Activated CD4-positive, alpha-beta T cell treated with anti-CD3 and anti-CD28 coated beads for 36 hours (primary cell): Measurements from ENCODE around the gene EDARADD. TPM values are rescaled to one million over a fixed set of nuclear protein-coding genes. Genes with fewer than 3 reads are reported as not detected.
A peak's percentile ranks its signal among the peaks of the same experiment; 100 is the strongest.
"Not testable (repeated sequence)": the region's sequence is repeated elsewhere in the genome, so short reads cannot be mapped to it uniquely, and the experiment has no call there.

Experiments
- ATAC-seq: fragments of 200-7000 bp; cut with Tn5 transposase; one replicate; pipeline ENCODE4 v1.10.0; 2021; ENCODE audit warnings: mild to moderate bottlenecking, moderate library complexity
- CTCF ChIA-PET: fragments of 350-600 bp; sonication (Branson Sonifier 250); formaldehyde crosslinking; loops from one replicate; lab custom pipeline; 2021; ENCODE audit warnings: antibody characterized with exemption; lab: Charles Lee
- POLR2A ChIA-PET: fragments of 350-600 bp; sonication (Branson Sonifier 250); formaldehyde crosslinking; loops from one replicate; lab custom pipeline; 2021; ENCODE audit warnings: antibody characterized with exemption, inconsistent platforms; lab: Charles Lee
- DNase-seq: peaks from one replicate; pipeline ENCODE4 v3.0.0-alpha.2; 2020
- H3K27ac Mint-ChIP-seq: one replicate; pipeline ENCODE4 v1.8.0; 2021; ENCODE audit warnings: mixed read lengths
- H3K27me3 Mint-ChIP-seq: one replicate; pipeline ENCODE4 v1.8.0; 2021; ENCODE audit warnings: mixed read lengths
- H3K36me3 Mint-ChIP-seq: one replicate; pipeline ENCODE4 v1.8.0; 2021; ENCODE audit warnings: low read depth, mixed read lengths
- H3K4me1 Mint-ChIP-seq: one replicate; pipeline ENCODE4 v1.8.0; 2021; ENCODE audit warnings: mixed read lengths
- H3K4me3 Mint-ChIP-seq: one replicate; pipeline ENCODE4 v1.8.0; 2021; ENCODE audit warnings: mild to moderate bottlenecking, moderate library complexity, mixed read lengths
- H3K9me3 Mint-ChIP-seq: one replicate; pipeline ENCODE4 v1.8.0; 2021; ENCODE audit warnings: low read depth, mixed read lengths
- intact Hi-C, 2 experiments: fragments of 100-400 bp; cut with DNase I in 1 of 2; cut with micrococcal nuclease in 1 of 2; formaldehyde crosslinking; loops; one replicate each; pipeline versions ENCODE4 v1.14.2 to v1.15.1; 2022 to 2024; cut with DNase I, micrococcal nuclease
- total RNA-seq, 2 experiments: library from RNA; stranded (reverse); gene quantifications; one replicate each; pipeline ENCODE4 v1.2.3, GENCODE V29; 2021

EDARADD gene
- total RNA-seq, 2 experiments from 2014 or later = 2.8 to 4.5 TPM

GRCh38 chr1:236504338-236504737 is 110.3 kb downstream of the EDARADD start:
- H3K4me1 Mint-ChIP-seq = peaks cover 25% of the 10 kb centered on the region
- ATAC-seq, H3K27ac Mint-ChIP-seq, H3K36me3 Mint-ChIP-seq, DNase-seq, POLR2A ChIA-PET, intact Hi-C loops, H3K4me3 Mint-ChIP-seq, H3K9me3 Mint-ChIP-seq, H3K27me3 Mint-ChIP-seq: not testable (repeated sequence)
- CTCF ChIA-PET = interaction anchor here (1.1 kb wide), 1 partner anchor 18 kb away, joined by 3 read pairs; no protein-coding TSS in a partner anchor

- Mint-ChIP-seq H3K36me3 (no peaks in the 10 kb centered on the region), H3K9me3 (no peaks in the 10 kb centered on the region), H3K27ac (no peak overlapping the region), H3K4me1 (peaks cover 26% of the 10 kb centered on the region), H3K27me3 (no peaks in the 10 kb centered on the region), H3K4me3 (no peak overlapping the region)
- ATAC-seq = peak; percentile 57
- POLR2A ChIA-PET = no interaction called here
- CTCF ChIA-PET = interaction anchor here (0.7 to 1.4 kb wide), 2 partner anchors 10 to 18 kb away, joined by 3 to 6 read pairs; no protein-coding TSS in a partner anchor
- no peak for DNase-seq
- intact Hi-C loops = loop anchor here in 1 of 2 experiments (5.0 kb wide), 1 partner anchor 55 kb away; no protein-coding TSS in a partner anchor
Measured at GRCh38 chr1:236507022-236507700, 113.1 kb downstream of the EDARADD start.

GRCh38 chr1:236508593-236509027 is 114.5 kb downstream of the EDARADD start:
- intact Hi-C loops = loop anchor here in 1 of 2 experiments (5.0 kb wide), 1 partner anchor 56 kb away; no protein-coding TSS in a partner anchor
- H3K9me3 Mint-ChIP-seq = no peaks in the 10 kb centered on the region
- no peaks in the 10 kb centered on the region for H3K36me3 Mint-ChIP-seq
- ChIA-PET POLR2A (no interaction called here), CTCF (interaction anchor here (1.4 to 1.9 kb wide), 2 partner anchors 9 to 12 kb away, joined by 4 to 6 read pairs; no protein-coding TSS in a partner anchor)
- H3K4me1 Mint-ChIP-seq = peaks cover 16% of the 10 kb centered on the region
- H3K27me3 Mint-ChIP-seq = no peaks in the 10 kb centered on the region
- ATAC-seq = peak; percentile 52
- H3K27ac Mint-ChIP-seq = peak overlapping the region; percentile 71
- no peak for DNase-seq
- no peak overlapping the region for H3K4me3 Mint-ChIP-seq

DNA sequence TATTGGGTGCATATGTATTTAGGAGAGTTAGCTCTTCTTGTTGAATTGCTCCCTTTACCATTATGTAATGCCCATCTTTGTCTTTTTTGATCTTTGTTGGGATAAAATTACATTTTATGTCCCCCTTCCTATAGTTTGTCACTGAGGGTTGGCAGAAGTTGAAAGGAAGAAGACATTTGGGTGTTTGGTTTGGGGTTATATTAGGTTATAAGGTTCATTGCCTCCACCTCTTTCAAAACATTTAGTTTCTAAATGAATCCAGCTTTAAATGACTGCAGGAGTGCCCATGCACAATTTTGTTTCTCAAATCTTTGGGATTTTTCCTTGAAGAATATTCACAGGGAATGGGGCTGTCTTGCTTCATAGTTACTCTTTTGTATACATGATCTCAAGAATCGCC is 115.1 kb downstream of the EDARADD start:
- ChIA-PET CTCF (interaction anchor here (1.0 to 1.9 kb wide), 2 partner anchors 12 to 17 kb away, joined by 3 to 4 read pairs; no protein-coding TSS in a partner anchor), POLR2A (no interaction called here)
- intact Hi-C loops = loop anchor here in 1 of 2 experiments (5.0 kb wide), 1 partner anchor 57 kb away; no protein-coding TSS in a partner anchor
- H3K36me3 Mint-ChIP-seq = no peaks in the 10 kb centered on the region
- H3K27ac Mint-ChIP-seq = no peak overlapping the region
- H3K9me3 Mint-ChIP-seq = no peaks in the 10 kb centered on the region
- H3K4me3 Mint-ChIP-seq = no peak overlapping the region
- no peak for DNase-seq
- no peaks in the 10 kb centered on the region for H3K27me3 Mint-ChIP-seq
- peaks cover 16% of the 10 kb centered on the region for H3K4me1 Mint-ChIP-seq
- ATAC-seq = no peak

DNA sequence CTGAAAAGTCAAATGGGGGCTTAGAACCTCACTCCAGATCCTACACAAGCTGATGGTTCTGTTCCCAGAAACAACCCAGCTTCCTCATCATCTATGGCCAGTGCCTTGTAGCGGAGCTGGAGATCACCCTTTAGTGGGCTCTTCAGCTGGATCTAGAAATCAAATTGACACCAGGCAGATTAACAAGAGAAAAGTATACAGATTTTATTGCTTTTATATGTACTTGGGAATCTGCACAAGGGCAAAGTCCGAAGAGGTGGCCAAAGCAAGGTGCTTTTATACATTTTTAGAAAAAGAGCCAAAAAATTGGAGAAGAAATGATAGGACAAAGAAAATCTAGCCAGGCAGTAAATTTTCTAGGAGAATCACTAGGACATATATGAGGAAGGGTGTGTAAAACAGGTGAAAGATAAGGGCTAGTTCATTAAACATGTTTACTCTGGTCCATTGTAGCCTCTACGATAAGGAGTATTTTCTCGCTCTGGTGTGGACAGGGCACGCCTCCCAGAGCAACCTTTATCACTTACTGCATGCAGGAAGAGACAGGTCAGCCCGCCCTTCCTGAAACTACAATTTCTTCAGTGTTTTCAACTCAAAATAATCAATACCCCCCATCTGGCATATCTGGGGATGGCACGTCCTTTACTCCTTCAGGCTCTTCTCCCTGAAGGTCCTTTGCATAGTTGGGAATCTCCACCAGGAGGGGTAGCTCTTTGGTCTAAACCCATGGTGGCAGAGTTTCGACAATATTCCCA is 115.7 kb downstream of the EDARADD start:
- DNase-seq (no peak), ATAC-seq (no peak)
- Mint-ChIP-seq H3K36me3 (no peaks in the 10 kb centered on the region), H3K4me3 (no peak overlapping the region), H3K27me3 (no peaks in the 10 kb centered on the region), H3K9me3 (no peaks in the 10 kb centered on the region), H3K4me1 (peaks cover 16% of the 10 kb centered on the region), H3K27ac (no peak overlapping the region)
- ChIA-PET CTCF (interaction anchor here (1.0 to 1.9 kb wide), 2 partner anchors 11 to 18 kb away, joined by 3 to 4 read pairs; no protein-coding TSS in a partner anchor), POLR2A (no interaction called here)
- intact Hi-C loops = loop anchor here in 1 of 2 experiments (5.0 kb wide), 1 partner anchor 58 kb away; no protein-coding TSS in a partner anchor

DNA sequence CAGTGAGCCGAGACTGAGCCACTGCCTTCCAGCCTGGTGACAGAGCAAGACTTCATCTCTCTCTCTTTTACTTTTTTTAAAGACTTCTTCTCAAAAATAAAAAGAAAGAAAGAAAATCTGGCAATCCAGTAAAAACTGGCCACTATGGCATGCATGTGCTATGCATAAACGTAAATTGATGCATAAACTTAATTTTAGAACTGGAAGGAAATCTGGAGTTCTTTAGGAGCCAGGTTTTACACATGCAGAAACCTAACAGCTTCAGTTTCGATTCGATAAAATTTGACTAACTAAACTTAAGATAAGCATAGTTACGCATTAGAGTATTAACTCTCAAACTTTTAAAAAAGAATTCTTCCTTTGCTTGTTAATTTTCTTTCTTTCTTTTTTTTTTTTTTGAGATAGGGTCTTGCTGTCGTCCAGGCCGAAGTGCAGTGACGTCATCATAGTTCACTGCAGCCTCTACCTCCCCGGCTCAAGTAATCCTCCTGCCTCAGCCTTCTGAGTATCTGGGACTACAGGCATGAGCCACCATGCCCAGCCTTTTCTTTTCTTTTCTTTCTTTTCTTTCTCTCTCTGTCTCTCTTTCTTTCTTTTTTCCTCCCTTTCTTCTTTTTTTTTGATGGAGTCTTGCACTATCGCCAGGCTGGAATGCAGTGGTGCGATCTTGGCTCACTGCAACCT is 117.8 kb downstream of the EDARADD start:
- Mint-ChIP-seq H3K9me3 (no peaks in the 10 kb centered on the region), H3K36me3 (no peaks in the 10 kb centered on the region), H3K27ac (no peak overlapping the region), H3K4me1 (peaks cover 31% of the 10 kb centered on the region), H3K27me3 (no peaks in the 10 kb centered on the region), H3K4me3 (no peak overlapping the region)
- ChIA-PET POLR2A (interaction anchor here (0.6 to 0.7 kb wide), 2 partner anchors 43 to 382 kb away, joined by 4 read pairs; no protein-coding TSS in a partner anchor), CTCF (interaction anchor here (0.6 to 1.2 kb wide), 3 partner anchors 22 to 386 kb away, joined by 3 read pairs; no protein-coding TSS in a partner anchor)
- ATAC-seq (no peak), DNase-seq (no peak)
- intact Hi-C loops = no loop called here

GRCh38 chr1:236514703-236515442 is 120.8 kb downstream of the EDARADD start:
- DNase-seq = no peak
- ChIA-PET POLR2A (interaction anchor here (0.6 kb wide), 1 partner anchor 21 kb away, joined by 5 read pairs; no protein-coding TSS in a partner anchor), CTCF (interaction anchor here (0.7 to 1.6 kb wide), 3 partner anchors 12 to 23 kb away, joined by 3 read pairs; no protein-coding TSS in a partner anchor)
- H3K27me3 Mint-ChIP-seq = no peaks in the 10 kb centered on the region
- H3K9me3 Mint-ChIP-seq = no peaks in the 10 kb centered on the region
- no peaks in the 10 kb centered on the region for H3K36me3 Mint-ChIP-seq
- H3K4me3 Mint-ChIP-seq = no peak overlapping the region
- intact Hi-C loops = no loop called here
- peaks cover 24% of the 10 kb centered on the region for H3K4me1 Mint-ChIP-seq
- H3K27ac Mint-ChIP-seq = no peak overlapping the region
- ATAC-seq = no peak

DNA sequence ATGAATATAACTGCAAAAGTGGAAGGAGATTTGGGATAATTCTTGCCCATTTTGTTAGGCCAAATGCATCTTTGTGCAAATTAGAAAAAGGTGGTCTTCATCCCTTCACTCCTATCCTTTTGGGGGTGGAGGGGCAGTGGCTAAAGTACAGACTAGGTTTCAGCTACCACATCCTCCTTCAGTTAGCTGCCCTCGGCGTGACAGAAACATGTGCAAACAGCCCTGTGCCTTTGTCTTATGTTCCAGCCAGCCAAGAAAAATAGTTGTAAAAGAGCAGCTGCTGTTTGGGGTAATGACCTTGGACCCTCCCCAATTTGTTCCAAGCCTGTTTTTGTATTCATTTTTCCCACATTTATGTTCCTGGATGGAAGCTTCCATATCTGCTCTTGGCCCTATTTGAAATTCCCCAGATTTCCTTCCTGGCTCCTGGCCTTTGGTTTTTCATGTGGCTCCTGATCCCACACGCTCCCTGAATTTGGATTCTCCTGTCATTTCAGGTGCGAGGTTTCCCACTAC is 121.4 kb downstream of the EDARADD start:
- DNase-seq = no peak
- no peaks in the 10 kb centered on the region for H3K27me3 Mint-ChIP-seq
- H3K27ac Mint-ChIP-seq = no peak overlapping the region
- ATAC-seq = no peak
- CTCF ChIA-PET = interaction anchor here (0.7 to 1.6 kb wide), 3 partner anchors 11 to 24 kb away, joined by 3 read pairs; no protein-coding TSS in a partner anchor
- no peak overlapping the region for H3K4me3 Mint-ChIP-seq
- H3K4me1 Mint-ChIP-seq = peaks cover 24% of the 10 kb centered on the region
- no peaks in the 10 kb centered on the region for H3K9me3 Mint-ChIP-seq
- POLR2A ChIA-PET = interaction anchor here (0.6 kb wide), 1 partner anchor 20 kb away, joined by 5 read pairs; no protein-coding TSS in a partner anchor
- no peaks in the 10 kb centered on the region for H3K36me3 Mint-ChIP-seq
- intact Hi-C loops = no loop called here

DNA sequence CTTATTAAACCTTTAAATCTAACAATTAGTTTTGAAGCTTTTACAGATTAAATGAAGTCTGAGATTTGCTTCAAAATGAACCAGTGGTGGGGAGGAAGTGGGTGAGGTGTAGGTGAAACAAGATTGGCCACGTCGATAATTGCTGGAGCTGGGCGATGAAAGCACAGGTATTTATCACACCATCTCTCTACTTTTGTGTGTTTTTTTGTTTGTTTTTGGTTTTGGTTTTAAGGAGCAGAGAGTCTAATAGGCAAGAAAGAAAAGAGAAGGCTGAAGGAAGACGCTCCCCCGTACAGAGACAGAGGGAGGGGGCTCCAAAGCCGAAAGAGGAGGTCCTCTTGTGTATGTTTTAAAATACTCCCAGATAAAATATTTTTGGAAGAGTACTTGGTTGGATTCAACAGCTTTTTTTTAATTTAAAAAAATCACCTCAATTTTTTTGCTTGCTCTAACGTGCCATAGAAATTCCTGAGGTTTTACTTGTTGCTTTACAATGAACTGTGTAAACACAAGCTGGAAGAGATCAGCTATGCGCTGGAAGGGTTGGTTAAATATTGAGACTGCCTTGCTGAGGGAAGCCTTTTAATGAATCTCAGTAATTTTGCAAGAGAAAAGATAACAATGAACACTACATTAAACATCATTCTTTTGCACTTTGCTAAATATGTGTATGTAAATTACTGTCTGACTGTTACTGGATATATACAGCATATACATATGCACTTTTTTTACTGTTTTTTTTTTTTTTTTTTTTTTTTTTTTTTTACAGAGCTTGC is 123.0 kb downstream of the EDARADD start:
- H3K27me3 Mint-ChIP-seq = no peaks in the 10 kb centered on the region
- H3K4me3 Mint-ChIP-seq = peak overlapping the region; percentile 49
- ATAC-seq (peak; percentile 62), DNase-seq (peak; percentile 33)
- H3K4me1 Mint-ChIP-seq = peaks cover 26% of the 10 kb centered on the region
- H3K9me3 Mint-ChIP-seq = no peaks in the 10 kb centered on the region
- POLR2A ChIA-PET = no interaction called here
- H3K36me3 Mint-ChIP-seq = no peaks in the 10 kb centered on the region
- intact Hi-C loops = no loop called here
- CTCF ChIA-PET = interaction anchor here (1.0 to 1.9 kb wide), 4 partner anchors 9 to 232 kb away, joined by 3 to 6 read pairs (median 5); no protein-coding TSS in a partner anchor
- H3K27ac Mint-ChIP-seq = peak overlapping the region; percentile 81
